ENCODE data around the gene PAPOLG.

The PAPOLG gene

DNA sequence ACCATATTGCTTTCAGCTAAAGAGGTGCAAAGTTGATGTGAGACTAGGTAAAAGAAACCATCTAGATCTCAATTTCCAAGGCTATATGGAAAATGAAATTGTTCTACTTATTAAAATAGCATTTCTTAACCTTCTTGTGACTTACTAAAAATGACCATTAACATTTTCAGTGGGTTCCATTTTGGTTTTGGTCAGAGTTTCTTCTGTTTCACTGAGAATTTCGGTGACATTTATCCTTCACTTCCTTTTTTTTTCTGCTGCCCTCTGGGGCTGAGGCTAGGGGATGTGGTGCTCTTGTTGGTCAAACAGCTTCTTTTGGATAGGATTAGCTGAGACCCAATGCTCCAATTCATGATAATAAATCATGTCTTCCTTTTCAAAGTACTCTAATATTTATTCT, 81.1 kb downstream of the PAPOLG start:
- Histone ChIP-seq H3K27me3 (replicated peaks) (no peaks in the 10 kb centered on the region), H3K4me3 (ENCODE audit: low read depth, low read length) (no peak overlapping the region), H3K27ac (no peak overlapping the region), H3K36me3 (replicated peaks) (no peaks in the 10 kb centered on the region)
- DNase-seq, result no peak
- in situ Hi-C loops (cut with HindIII; ENCODE audit: low pct_ligation_motif_present, low sequenced_read_pairs), result no loop called here
- TF ChIP-seq, protein P1, sequence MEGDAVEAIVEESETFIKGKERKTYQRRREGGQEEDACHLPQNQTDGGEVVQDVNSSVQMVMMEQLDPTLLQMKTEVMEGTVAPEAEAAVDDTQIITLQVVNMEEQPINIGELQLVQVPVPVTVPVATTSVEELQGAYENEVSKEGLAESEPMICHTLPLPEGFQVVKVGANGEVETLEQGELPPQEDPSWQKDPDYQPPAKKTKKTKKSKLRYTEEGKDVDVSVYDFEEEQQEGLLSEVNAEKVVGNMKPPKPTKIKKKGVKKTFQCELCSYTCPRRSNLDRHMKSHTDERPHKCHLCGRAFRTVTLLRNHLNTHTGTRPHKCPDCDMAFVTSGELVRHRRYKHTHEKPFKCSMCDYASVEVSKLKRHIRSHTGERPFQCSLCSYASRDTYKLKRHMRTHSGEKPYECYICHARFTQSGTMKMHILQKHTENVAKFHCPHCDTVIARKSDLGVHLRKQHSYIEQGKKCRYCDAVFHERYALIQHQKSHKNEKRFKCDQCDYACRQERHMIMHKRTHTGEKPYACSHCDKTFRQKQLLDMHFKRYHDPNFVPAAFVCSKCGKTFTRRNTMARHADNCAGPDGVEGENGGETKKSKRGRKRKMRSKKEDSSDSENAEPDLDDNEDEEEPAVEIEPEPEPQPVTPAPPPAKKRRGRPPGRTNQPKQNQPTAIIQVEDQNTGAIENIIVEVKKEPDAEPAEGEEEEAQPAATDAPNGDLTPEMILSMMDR (IDR thresholded peaks at IDR 0.05; ENCODE audit: low read depth, low read length, missing control alignments), result no peak

DNA sequence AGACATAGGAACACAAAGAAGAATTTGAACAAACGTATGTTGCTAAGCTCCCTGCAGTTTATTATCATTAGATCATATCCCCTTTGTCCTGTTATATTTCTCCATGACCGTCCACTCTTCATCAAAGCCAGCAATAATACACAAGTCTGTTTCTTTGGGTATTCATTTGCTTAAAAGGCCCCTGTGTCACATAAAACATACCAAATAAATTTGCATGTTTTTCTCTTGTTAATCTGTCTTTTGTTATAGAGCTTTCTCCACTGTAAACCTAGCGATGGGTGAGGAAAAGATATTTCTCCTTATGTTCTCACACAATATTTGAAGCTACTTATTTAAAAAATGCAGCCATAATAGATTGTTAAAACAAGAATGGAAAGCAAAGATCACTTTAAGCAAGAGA, 82.4 kb downstream of the PAPOLG start:
- no peak for DNase-seq
- in situ Hi-C loops (cut with HindIII; ENCODE audit: low pct_ligation_motif_present, low sequenced_read_pairs), result no loop called here
- TF ChIP-seq, protein P1 (IDR thresholded peaks at IDR 0.05; ENCODE audit: low read depth, low read length, missing control alignments), result no peak
- H3K27ac ChIP-seq, result no peak overlapping the region
- no peak overlapping the region for H3K4me3 ChIP-seq (ENCODE audit: low read depth, low read length)
- no peaks in the 10 kb centered on the region for H3K27me3 ChIP-seq (replicated peaks)
- no peaks in the 10 kb centered on the region for H3K36me3 ChIP-seq (replicated peaks)

DNA sequence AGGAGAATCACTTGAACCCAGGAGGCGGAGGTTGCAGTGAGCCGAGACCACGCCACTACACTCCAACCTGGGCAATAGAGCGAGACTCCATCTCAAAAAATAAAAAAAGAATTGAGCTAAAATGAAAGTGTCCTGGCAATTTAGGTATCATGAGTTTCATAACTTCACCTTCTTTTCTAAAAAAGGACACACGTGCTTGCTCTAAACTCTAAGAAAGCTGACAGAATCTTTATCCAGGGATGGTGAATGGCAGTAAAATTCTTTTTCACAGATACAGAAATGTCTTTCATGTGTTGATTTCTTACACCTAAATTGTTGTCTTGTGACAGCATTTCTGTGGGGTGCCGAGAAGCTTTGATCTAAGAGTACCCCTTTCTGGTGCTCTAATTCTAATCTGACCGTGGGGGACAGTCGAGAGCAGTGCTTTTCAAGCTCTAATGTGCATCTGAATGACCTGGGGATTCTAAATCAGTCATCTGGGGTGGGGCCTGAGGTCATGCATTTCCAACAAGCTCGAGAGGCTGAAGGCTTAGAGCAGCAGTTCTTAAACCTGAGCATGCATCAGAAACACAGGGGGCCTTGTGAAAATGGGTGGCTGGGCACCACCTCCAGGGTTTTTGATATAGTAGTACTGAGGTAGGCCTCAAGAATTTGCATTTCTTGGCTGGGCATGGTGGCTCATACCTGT, 83.2 kb downstream of the PAPOLG start:
- H3K27me3 ChIP-seq (replicated peaks), result no peaks in the 10 kb centered on the region
- H3K4me3 ChIP-seq (ENCODE audit: low read depth, low read length), result no peak overlapping the region
- no peak overlapping the region for H3K27ac ChIP-seq
- TF ChIP-seq, protein P1 (IDR thresholded peaks at IDR 0.05; ENCODE audit: low read depth, low read length, missing control alignments), result no peak
- H3K36me3 ChIP-seq (replicated peaks), result no peaks in the 10 kb centered on the region
- no peak for DNase-seq
- in situ Hi-C loops (cut with HindIII; ENCODE audit: low pct_ligation_motif_present, low sequenced_read_pairs), result no loop called here

DNA sequence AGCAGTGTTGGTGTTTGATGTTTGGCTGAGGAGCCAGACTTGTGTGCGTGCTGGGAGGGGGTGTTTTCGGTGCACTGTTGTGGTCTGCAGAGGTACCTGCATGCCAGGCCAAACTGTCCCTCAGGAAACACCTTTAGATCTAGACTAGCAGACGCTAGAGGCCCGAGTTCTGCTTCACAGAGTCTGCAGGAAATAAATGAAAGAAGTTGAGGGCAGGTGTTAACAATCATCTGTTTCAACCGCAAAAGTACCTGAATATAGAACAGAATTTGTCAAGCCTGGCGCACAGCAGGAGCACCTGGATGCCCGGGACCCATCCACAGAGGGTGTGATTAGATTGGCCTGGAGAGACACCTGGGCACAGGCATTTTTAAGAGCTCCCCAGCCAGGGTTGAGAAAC, 84.8 kb downstream of the PAPOLG start:
- no peak overlapping the region for H3K4me3 ChIP-seq (ENCODE audit: low read depth, low read length)
- no peak overlapping the region for H3K27ac ChIP-seq
- TF ChIP-seq, protein P1 (IDR thresholded peaks at IDR 0.05; ENCODE audit: low read depth, low read length, missing control alignments), result no peak
- no peak for DNase-seq
- H3K36me3 ChIP-seq (replicated peaks), result no peaks in the 10 kb centered on the region
- no peaks in the 10 kb centered on the region for H3K27me3 ChIP-seq (replicated peaks)
- in situ Hi-C loops (cut with HindIII; ENCODE audit: low pct_ligation_motif_present, low sequenced_read_pairs), result no loop called here

DNA sequence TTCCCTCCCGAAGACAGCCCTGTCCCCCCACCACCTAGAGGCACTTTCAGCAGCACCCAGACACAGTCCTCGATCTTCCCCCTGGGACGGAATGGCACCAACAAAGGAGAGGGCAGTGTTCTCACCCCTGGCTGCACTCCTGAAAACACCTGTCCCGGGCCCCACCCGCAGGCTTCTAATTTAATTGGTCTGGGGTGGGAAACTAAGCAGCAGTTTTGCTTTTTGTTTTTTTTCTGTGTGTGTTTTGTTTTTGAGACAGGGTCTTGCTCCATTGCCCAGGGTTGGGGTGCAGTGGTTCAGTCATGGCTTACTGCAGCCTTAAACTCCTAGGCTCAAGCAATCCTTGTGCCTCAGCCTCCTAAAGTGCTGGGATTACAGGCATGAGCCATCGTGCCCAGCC, 86.9 kb downstream of the PAPOLG start:
- TF ChIP-seq, protein P1 (IDR thresholded peaks at IDR 0.05; ENCODE audit: low read depth, low read length, missing control alignments), result no peak
- in situ Hi-C loops (cut with HindIII; ENCODE audit: low pct_ligation_motif_present, low sequenced_read_pairs), result no loop called here
- Histone ChIP-seq H3K27me3 (replicated peaks) (no peaks in the 10 kb centered on the region), H3K36me3 (replicated peaks) (no peaks in the 10 kb centered on the region), H3K27ac (no peak overlapping the region), H3K4me3 (ENCODE audit: low read depth, low read length) (no peak overlapping the region)
- no peak for DNase-seq

DNA sequence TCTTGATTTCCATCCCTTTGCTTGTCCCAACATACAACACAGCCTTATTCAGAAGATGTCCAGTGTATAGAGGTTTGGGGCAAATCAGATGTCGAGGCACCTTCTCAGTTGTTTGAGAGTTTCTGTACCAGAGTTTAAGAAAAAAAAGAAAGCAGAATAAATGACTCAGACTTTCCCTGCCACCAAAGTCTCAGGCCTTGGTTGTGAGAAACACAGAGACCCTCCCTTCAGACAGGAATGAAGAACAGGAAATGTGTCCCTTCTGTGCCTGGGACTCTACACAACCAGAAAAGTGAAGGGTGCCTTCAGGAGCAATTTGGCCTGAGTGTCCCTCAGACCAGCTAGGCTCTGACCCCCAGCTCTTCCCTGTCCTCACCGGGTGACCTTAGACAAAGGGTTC, 88.0 kb downstream of the PAPOLG start:
- no peak for DNase-seq
- H3K27ac ChIP-seq, result no peak overlapping the region
- in situ Hi-C loops (cut with HindIII; ENCODE audit: low pct_ligation_motif_present, low sequenced_read_pairs), result no loop called here

More for the DNA sequence above, 88.0 kb downstream of the PAPOLG start:
- TF ChIP-seq, protein P1 (IDR thresholded peaks at IDR 0.05; ENCODE audit: low read depth, low read length, missing control alignments), result no peak
- no peak overlapping the region for H3K4me3 ChIP-seq (ENCODE audit: low read depth, low read length)
- H3K27me3 ChIP-seq (replicated peaks), result no peaks in the 10 kb centered on the region
- no peaks in the 10 kb centered on the region for H3K36me3 ChIP-seq (replicated peaks)

Measured in brain microvascular endothelial cell (primary cell).